K562 (cell line): ENCODE results near the gene UBTD1. TPM values are rescaled to one million over a fixed set of nuclear protein-coding genes. Genes with fewer than 3 reads are reported as not detected.
A peak's percentile ranks its signal among the peaks of the same experiment; 100 is the strongest.

ENCODE experiments used
- CREBBP ChIP-seq: IDR thresholded peaks from one replicate; pipeline ENCODE4 v1.6.1; 2012; ENCODE audit warnings: low read depth, mild to moderate bottlenecking, control low read depth, inconsistent platforms, low read length
- DDX20 ChIP-seq: fragments of 450-650 bp; IDR thresholded peaks from 2 replicates; pipeline ENCODE4 v1.6.1; 2016; ENCODE audit warnings: missing genetic modification characterization, low read depth, mild to moderate bottlenecking, missing compliant biosample characterization, moderate library complexity
- FOXA3 ChIP-seq, 2 experiments: fragments of 450-650 bp in 1 of 2; sonication (generic) in 1 of 2; formaldehyde crosslinking; IDR thresholded peaks in 1 of 2; conservative IDR thresholded peaks in 1 of 2; 2 replicates each; pipeline versions ENCODE4 v1.4.0 to v1.8.0; 2020 to 2022; ENCODE audit warnings: mild to moderate bottlenecking in 2 of 2, missing genetic modification reagents in 1 of 2
- HNRNPK ChIP-seq: fragments of 200-400 bp; formaldehyde crosslinking; IDR thresholded peaks from one replicate; pipeline ENCODE4 v1.6.1; 2018; ENCODE audit warnings: mild to moderate bottlenecking, low read depth, low read length; ENCODE audit not compliant: poor library complexity, severe bottlenecking
- RCOR1 ChIP-seq, 2 experiments: IDR thresholded peaks; 2 replicates each; pipeline ENCODE4 v1.6.1; 2012; ENCODE audit warnings: low read depth in 2 of 2, low read length in 2 of 2, borderline replicate concordance in 1 of 2, improper control_type of control experiment in 1 of 2
- SMARCC2 ChIP-seq: fragments of 450-650 bp; IDR thresholded peaks from 2 replicates; pipeline ENCODE4 v1.6.1; 2017; ENCODE audit warnings: antibody characterized with exemption, moderate library complexity, mild to moderate bottlenecking, low read depth
- TFAP4 ChIP-seq: sonication (generic); formaldehyde crosslinking; IDR thresholded peaks from 2 replicates; pipeline ENCODE4 v1.8.0; 2022; ENCODE audit warnings: missing genetic modification reagents, mild to moderate bottlenecking, moderate library complexity, borderline replicate concordance
- TGIF2 ChIP-seq: sonication (generic); formaldehyde crosslinking; IDR thresholded peaks from 2 replicates; pipeline ENCODE4 v1.8.1; 2022; ENCODE audit warnings: mild to moderate bottlenecking, missing genetic modification reagents, moderate library complexity
- XRCC3 ChIP-seq: fragments of 450-650 bp; IDR thresholded peaks from 2 replicates; pipeline ENCODE4 v1.6.1; 2017; ENCODE audit warnings: mild to moderate bottlenecking, moderate library complexity
- ZNF239 ChIP-seq: fragments of 250-450 bp; sonication (Bioruptor Pico); IDR thresholded peaks from 2 replicates; pipeline ENCODE4 v1.4.0; 2020; ENCODE audit warnings: mild to moderate bottlenecking
- ZNF354B ChIP-seq: fragments of 250-450 bp; sonication (Bioruptor Pico); IDR thresholded peaks from 2 replicates; pipeline ENCODE4 v1.4.0; 2020
- polyA plus RNA-seq, 8 experiments: library from polyadenylated mRNA; depleted of rRNA in 4 of 8; stranded (reverse) in 5 of 8; unstranded in 3 of 8; fragments of >200 nt; fragmentation: Nextera tagmentation in 2 of 8; fragmentation: Illumina TruSeq in 1 of 8; extraction: Ambion mirVana in 2 of 8; extraction: Trizol in 1 of 8; gene quantifications; 2 replicates each; pipeline versions ENCODE4 v1.2.1 to v1.2.3, GENCODE V29; 2011 to 2014; ENCODE audit warnings: inconsistent platforms in 1 of 8, missing spikeins in 1 of 8
- total RNA-seq, 7 experiments: library from RNA; depleted of rRNA in 6 of 7; stranded (reverse); fragments of >200 nt in 6 of 7; fragmentation: Illumina TruSeq in 2 of 7; extraction: Trizol in 2 of 7; gene quantifications; 2 replicates each; pipeline versions ENCODE4 v1.2.1 to v1.2.3, GENCODE V29; 2011 to 2021; ENCODE audit warnings: low replicate concordance in 1 of 7
- TF ChIP-seq, protein P1 (sequence below): fragments of 450-650 bp; IDR thresholded peaks from 2 replicates; pipeline ENCODE4 v1.6.1; 2017; ENCODE audit warnings: antibody characterized with exemption, mild to moderate bottlenecking
- TF ChIP-seq, protein P2 (sequence below): IDR thresholded peaks from 2 replicates; pipeline ENCODE4 v1.6.1; 2011; ENCODE audit warnings: borderline replicate concordance, low read depth, mild to moderate bottlenecking, moderate library complexity, low read length; ENCODE audit not compliant: insufficient read depth, poor library complexity, severe bottlenecking

UBTD1 gene
- total and polyA plus RNA-seq, 9 of the 15 experiments (the other 6 are each of a cell fraction or from before 2014, with no cell fraction given), result 0.08 to 1.6 (median 0.81) TPM; not detected in 1

DNA sequence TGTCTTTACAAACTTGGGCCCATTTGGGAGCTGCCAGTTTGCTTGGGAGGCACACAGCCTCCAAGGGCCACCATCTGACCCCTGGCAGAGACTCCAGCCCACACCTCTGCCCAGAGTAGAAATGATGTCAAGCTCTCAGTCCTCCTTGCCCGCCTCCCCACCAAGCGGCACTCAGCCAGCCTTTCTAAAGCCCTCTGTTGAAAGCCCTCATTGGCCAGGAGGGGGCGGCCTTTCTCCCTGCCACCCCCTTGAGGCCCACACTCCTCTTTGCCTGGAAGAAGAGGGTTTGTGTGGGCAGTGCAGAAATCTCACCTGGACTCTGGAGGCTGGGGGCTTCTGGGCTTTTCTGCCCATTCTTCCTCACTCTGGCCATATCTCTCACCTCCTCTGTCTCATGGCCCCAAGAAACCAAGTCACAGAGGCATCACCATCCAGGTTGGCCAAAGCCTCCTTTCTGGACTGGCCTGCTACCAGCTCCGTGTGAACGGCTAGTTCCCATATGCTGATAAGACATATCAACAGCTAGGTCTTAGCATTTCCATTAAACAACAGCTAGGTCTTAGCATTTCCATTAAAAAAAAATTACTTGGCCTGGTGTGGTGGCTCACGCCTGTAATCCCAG, 36.1 kb downstream of the UBTD1 start (continued):
- TF ChIP-seq ZNF354B (CRISPR knock-in tag) (no peak), CREBBP (no peak), XRCC3 (no peak), ZNF239 (no peak), TFAP4 (no peak), TGIF2 (CRISPR knock-in tag) (no peak), FOXA3 (CRISPR knock-in tag; conservative IDR thresholded peaks at IDR 0.05 in 1 of 2, IDR thresholded peaks at IDR 0.05 in 1 of 2) (no peak), RCOR1 (IDR thresholded peaks at IDR 0.05; ENCODE audit: borderline replicate concordance in 1 of 2, low read depth in 2 of 2, low read length in 2 of 2) (no peak), DDX20 (tag) (no peak), HNRNPK (no peak), SMARCC2 (no peak)
- TF ChIP-seq, protein P1, sequence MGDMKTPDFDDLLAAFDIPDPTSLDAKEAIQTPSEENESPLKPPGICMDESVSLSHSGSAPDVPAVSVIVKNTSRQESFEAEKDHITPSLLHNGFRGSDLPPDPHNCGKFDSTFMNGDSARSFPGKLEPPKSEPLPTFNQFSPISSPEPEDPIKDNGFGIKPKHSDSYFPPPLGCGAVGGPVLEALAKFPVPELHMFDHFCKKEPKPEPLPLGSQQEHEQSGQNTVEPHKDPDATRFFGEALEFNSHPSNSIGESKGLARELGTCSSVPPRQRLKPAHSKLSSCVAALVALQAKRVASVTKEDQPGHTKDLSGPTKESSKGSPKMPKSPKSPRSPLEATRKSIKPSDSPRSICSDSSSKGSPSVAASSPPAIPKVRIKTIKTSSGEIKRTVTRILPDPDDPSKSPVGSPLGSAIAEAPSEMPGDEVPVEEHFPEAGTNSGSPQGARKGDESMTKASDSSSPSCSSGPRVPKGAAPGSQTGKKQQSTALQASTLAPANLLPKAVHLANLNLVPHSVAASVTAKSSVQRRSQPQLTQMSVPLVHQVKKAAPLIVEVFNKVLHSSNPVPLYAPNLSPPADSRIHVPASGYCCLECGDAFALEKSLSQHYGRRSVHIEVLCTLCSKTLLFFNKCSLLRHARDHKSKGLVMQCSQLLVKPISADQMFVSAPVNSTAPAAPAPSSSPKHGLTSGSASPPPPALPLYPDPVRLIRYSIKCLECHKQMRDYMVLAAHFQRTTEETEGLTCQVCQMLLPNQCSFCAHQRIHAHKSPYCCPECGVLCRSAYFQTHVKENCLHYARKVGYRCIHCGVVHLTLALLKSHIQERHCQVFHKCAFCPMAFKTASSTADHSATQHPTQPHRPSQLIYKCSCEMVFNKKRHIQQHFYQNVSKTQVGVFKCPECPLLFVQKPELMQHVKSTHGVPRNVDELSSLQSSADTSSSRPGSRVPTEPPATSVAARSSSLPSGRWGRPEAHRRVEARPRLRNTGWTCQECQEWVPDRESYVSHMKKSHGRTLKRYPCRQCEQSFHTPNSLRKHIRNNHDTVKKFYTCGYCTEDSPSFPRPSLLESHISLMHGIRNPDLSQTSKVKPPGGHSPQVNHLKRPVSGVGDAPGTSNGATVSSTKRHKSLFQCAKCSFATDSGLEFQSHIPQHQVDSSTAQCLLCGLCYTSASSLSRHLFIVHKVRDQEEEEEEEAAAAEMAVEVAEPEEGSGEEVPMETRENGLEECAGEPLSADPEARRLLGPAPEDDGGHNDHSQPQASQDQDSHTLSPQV, result no peak
- TF ChIP-seq, protein P2, sequence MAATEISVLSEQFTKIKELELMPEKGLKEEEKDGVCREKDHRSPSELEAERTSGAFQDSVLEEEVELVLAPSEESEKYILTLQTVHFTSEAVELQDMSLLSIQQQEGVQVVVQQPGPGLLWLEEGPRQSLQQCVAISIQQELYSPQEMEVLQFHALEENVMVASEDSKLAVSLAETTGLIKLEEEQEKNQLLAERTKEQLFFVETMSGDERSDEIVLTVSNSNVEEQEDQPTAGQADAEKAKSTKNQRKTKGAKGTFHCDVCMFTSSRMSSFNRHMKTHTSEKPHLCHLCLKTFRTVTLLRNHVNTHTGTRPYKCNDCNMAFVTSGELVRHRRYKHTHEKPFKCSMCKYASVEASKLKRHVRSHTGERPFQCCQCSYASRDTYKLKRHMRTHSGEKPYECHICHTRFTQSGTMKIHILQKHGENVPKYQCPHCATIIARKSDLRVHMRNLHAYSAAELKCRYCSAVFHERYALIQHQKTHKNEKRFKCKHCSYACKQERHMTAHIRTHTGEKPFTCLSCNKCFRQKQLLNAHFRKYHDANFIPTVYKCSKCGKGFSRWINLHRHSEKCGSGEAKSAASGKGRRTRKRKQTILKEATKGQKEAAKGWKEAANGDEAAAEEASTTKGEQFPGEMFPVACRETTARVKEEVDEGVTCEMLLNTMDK, result peak; percentile 53
